Germinal center (tissue), 1 donor: ENCODE results near the gene DUSP12.
A peak's percentile ranks its signal among the peaks of the same experiment; 100 is the strongest.
"Not testable (repeated sequence)": the region's sequence is repeated elsewhere in the genome, so short reads cannot be mapped to it uniquely, and the experiment has no call there.

Experiments used
- DNase-seq: peaks from one replicate; pipeline ENCODE4 v3.0.0; 2012; ENCODE audit warnings: mixed read lengths, low spot score

The DUSP12 gene

DNA sequence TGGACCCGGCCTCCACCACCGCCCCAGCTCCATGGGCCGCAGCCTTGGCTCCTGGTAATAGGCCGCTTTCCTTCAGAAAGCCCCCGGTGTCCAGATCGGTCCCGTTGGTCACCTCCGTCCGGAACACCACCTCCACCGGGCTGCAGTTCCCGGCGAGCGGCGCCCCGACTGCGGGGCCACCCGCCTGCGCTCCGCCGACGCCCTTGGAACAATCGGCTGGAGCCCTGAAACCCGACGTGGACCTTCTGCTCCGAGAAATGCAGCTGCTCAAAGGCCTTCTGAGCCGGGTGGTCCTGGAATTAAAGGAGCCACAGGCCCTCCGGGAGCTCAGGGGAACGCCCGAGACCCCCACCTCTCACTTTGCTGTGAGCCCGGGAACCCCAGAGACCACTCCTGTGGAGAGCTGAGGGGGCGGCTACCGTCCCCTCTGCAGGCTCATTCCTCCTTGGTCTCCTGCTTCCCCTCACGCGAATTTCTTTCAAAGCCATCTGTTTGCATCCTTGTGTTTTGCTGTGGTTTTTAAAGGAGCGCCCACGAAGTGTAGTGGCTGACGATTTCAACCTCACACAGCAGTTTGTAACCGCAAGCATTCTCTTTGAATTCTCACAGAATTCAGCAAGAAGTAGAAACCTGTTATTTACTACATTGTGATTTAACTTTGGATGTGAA lies 22.2 kb upstream of the DUSP12 start:
- DNase-seq: peak; percentile 13

- no peak for DNase-seq
Observed at GRCh38 chr1:161728376-161729226, 21.0 kb upstream of the DUSP12 start.

- no peak for DNase-seq
Observed at GRCh38 chr1:161730050-161730564, 19.5 kb upstream of the DUSP12 start.

DNA sequence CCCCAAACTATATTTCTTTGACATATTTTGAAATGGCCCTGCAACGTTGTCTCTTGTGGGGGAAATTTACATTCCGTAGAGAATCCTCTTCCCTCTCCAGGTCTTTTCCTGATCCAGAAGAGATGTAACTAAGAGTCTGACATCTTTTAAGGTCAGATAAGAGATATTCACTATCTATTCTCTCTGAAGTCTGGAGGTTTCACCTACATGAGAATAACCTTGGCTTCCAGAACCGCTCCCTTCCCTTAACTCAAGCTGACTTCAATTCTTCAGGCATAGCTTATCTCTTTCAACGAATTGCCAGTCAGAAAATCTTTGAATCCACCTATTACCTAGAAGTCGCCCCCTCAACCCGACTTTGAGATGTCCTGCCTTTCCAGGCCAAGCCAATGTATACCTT lies 18.3 kb upstream of the DUSP12 start:
- DNase-seq: no peak

DNA sequence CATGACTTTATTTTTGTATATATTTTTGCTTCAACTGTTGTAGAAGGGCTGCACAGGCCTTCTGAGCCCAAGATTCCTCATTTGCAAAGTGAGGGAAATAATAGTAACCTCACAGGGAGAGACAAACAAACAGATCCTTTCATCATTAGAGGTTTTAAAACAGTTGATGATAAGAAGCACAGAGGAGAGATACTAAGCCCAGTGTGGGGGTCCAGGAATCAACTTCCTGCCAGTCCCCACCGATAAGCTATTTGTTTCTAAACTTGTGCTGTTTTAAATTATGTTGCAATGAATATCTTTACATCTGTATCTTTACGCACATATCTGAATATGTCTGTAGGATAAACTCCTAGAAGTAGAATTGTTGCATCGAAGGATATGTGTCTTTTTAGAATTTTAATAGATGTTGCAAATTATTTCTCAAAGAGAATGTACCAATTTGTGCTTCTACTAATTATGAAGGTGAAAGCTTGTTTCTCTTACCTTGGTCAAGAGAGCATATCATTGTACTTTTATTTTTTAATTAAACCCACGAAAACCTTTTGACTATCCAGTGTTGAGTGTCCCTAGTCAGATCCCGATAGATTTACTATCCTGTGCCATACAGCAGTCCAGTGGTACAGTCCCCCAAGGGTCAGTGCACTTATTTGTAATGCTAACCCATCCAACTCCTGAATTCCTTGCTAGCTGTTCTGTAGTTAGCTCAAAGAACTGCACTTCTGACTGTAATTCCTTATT lies 17.4 kb upstream of the DUSP12 start:
- no peak for DNase-seq

DNA sequence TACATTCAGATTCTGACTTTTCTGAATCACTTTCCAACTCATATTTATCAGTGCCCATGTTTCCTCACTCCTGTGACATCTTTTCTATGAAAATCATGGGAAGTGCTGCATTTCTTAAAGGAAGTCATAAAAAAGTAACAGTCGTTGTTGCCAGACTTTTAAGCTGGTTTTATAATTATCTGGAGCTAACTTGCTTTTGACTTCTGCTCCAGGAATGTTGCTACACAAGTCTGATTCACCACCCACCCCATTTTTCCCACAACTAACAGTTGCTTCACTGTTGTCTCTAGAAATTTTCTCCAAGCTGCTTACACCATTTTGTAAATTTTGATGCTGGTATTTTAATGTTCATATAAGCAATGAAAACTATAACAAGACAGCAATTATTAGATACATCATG lies 16.1 kb upstream of the DUSP12 start:
- DNase-seq: no peak

DNA sequence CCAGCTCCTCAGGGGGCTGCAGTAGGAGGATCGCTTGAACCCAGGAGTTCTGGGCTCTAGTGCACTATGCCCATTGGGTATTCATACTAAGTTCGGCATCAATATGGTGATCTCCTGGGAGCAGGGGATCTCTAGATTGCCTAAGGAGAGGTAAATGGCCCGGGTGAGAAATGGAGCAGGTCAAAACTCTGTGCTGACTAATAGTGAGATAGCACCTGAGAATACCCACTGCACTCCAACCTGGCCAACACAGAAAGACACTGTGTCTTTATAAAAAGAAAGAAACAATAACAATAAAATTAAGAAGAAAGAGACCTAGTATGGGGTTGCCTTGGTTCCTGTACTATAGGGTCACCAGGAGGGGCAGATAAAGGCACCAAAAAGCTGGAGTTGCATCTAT lies 13.7 kb upstream of the DUSP12 start:
- DNase-seq: no peak

GRCh38 chr1:161736335-161736969 lies 13.1 kb upstream of the DUSP12 start:
- DNase-seq: no peak

DNA sequence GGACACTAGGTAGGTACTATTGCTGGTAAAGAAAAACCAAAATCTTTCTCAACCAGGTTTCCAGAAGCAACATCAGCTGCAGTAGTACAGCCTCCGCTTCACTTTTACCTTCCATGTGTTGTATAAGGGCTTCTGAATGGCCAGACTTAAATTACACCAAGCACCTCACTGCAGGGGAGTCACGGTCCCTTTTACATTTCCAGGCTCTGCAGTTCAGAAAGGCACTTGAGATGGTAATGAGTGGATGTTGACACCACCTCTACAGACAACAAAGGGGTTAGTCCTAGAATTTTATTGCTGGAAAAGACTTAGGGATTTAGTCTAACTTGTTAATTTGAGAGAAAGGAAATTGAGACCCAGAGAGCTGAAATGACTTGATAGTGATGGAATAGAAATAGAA lies 12.0 kb upstream of the DUSP12 start:
- DNase-seq: no peak

- DNase-seq: peak; percentile 21
Observed at GRCh38 chr1:161738627-161739287, 10.8 kb upstream of the DUSP12 start.

- peak; percentile 35 for DNase-seq
Observed at GRCh38 chr1:161739865-161740566, 9.6 kb upstream of the DUSP12 start.

- DNase-seq: no peak
Observed at GRCh38 chr1:161740921-161741320, 8.7 kb upstream of the DUSP12 start.

- no peak for DNase-seq
Observed at GRCh38 chr1:161743231-161743630, 6.4 kb upstream of the DUSP12 start.

DNA sequence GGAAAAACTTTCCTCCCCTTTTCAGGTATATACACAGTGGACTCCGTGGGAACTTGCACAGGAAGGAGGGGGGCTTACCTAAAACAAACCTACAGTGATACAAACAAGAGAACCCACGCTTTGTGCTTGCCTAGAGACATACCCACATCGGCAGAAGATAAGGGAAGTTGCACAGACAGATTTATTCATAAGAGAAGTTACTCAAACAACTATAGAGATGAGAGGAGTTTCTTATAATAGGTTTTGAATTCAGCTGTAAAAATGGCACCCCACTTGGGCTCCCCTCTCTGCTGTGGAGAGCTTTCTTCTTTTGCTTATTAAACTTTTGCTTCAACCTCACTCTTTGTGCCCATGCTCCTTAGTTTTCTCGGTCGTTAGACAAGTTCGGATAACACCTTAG lies 1.8 kb upstream of the DUSP12 start:
- no peak for DNase-seq

DNA sequence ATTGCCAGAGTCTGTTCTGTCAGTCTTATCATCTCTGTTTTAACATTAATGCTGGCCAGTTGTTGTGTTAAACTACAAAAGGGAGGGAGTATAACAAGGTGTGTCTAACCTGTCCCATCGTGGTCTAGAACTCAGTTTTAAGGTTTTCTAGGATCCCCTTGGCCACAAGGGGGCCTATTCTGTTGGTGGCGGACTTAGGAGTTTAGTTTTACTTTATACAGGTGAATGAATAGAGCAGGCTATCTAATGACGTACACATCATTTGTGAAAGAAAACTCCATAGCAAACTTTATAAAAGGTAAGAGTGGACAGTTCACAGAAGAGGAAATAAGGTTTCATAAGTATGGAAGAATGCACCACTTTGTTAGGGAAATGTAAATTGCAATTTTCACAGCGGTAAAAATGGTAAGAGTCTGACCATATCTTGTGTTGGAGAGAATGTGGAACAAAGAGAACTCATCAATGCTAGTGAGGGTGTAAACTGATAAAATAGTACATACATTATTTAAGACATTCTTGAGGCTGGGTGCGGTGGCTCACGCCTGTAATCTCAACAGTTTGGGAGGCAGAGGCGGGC lies 14.0 kb downstream of the DUSP12 start:
- DNase-seq: peak; percentile 63

DNA sequence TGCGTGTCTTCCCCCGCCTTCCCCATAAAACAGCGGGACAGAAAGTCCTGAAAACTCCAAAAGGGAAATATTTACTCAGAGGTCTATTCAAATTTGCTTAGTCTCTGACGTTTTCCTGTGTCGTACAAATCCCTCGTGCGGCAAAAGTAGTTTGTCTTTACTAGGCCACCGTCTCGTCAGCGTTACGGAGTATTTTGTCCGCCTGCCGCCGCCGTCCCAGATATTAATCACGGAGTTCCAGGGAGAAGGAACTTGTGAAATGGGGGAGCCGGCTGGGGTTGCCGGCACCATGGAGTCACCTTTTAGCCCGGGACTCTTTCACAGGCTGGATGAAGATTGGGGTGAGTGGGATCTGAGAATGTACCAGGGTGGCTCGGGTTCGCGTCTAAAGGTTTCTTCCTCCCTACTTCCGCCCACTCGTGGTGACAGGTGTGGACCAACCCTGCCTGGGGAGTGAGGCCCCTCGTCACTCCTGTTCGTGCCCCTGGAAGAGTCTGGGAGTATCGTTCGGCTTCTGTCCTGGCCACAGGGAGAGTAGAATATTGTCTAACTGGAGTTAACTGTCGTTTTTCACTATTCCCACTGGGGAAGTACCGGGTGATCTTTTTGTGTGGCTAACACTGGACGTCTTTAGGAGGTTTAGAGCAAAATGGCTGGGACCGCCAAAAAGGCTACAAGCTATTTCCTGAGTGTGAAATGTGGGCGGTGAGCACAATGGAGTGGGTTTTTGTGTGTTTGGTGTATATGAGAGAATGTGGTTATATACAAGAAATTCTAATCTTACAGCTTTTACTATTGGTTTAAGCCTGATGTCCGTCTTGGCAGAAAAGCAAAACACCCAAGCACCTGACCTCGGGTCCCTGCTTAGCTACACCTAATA lies 16.8 kb downstream of the DUSP12 start, which contains the start of gene ATF6:
TSS of gene ATF6 (plus strand) at position 219 of the 880 bp plus-strand sequence. CDS start at position 260, 41 bp downstream.
- DNase-seq: peak; percentile 79

- no peak for DNase-seq
Observed at GRCh38 chr1:161768461-161768860, 18.9 kb downstream of the DUSP12 start.

GRCh38 chr1:161768986-161769672 lies 19.5 kb downstream of the DUSP12 start:
- DNase-seq: no peak

DNA sequence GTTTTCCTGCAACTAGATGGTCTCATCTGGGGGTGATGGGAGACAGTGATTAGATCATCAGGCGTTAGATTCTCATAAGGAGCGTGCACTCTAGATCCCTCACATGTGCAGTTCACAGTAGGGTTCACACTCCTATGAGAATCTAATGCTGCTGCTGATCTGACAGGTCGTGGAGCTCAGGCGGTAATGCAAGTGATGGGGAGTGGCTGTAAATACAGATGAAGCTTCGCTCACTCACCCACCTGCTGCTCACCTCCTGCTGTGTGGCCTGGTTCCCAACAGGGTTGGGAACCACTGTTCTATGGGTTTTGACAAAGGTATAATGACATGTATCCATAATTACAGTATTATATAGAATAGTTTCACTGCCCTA lies 20.1 kb downstream of the DUSP12 start:
- DNase-seq: not testable (repeated sequence)
